Endodermal cell (in vitro differentiated cells): ENCODE measurements around the gene HAP1. TPM values are rescaled to one million over a fixed set of nuclear protein-coding genes. Genes with fewer than 3 reads are reported as not detected.

Experiments used
- DNase-seq: peaks from one replicate; pipeline ENCODE4 v3.0.0-alpha.2; 2017
- H3K27ac ChIP-seq: 2 replicates; pipeline ENCODE4 v1.5.1; 2013; ENCODE audit warnings: mild to moderate bottlenecking, low read depth, low read length, moderate library complexity
- H3K27me3 ChIP-seq: 2 replicates; pipeline ENCODE4 v1.6.1; 2013; ENCODE audit warnings: mild to moderate bottlenecking, low read length, moderate library complexity; ENCODE audit not compliant: insufficient read depth, control insufficient read depth, poor library complexity, severe bottlenecking
- H3K36me3 ChIP-seq: 2 replicates; pipeline ENCODE4 v1.7.0; 2013; ENCODE audit warnings: mild to moderate bottlenecking, low read length, moderate library complexity; ENCODE audit not compliant: control insufficient read depth, insufficient read depth
- H3K4me1 ChIP-seq: one replicate; pipeline ENCODE4 v1.7.0; 2013; ENCODE audit warnings: low read length; ENCODE audit not compliant: control insufficient read depth, insufficient read depth
- H3K4me3 ChIP-seq: 2 replicates; pipeline ENCODE4 v1.5.1; 2013; ENCODE audit warnings: mild to moderate bottlenecking, low read length, moderate library complexity
- H3K9ac ChIP-seq: 2 replicates; pipeline ENCODE4 v1.6.1; 2013; ENCODE audit warnings: mild to moderate bottlenecking, low read length, moderate library complexity; ENCODE audit not compliant: poor library complexity, severe bottlenecking; ENCODE audit errors: extremely low read depth
- H3K9me3 ChIP-seq: 2 replicates; pipeline ENCODE4 v1.6.1; 2013; ENCODE audit warnings: mild to moderate bottlenecking, low read length, moderate library complexity; ENCODE audit not compliant: control insufficient read depth
- H3K27ac Mint-ChIP-seq: 2 replicates; pipeline ENCODE4 v1.8.0; 2020; ENCODE audit warnings: mixed read lengths
- H3K27me3 Mint-ChIP-seq: 2 replicates; pipeline ENCODE4 v1.8.0; 2021; ENCODE audit warnings: mild to moderate bottlenecking, mixed read lengths; ENCODE audit not compliant: insufficient read depth
- H3K36me3 Mint-ChIP-seq: 2 replicates; pipeline ENCODE4 v1.8.0; 2020; ENCODE audit warnings: low read depth, mixed read lengths
- H3K4me1 Mint-ChIP-seq: 2 replicates; pipeline ENCODE4 v1.8.0; 2020; ENCODE audit warnings: mixed read lengths
- H3K4me3 Mint-ChIP-seq: 2 replicates; pipeline ENCODE4 v1.8.0; 2020; ENCODE audit warnings: mild to moderate bottlenecking, moderate library complexity, mixed read lengths
- H3K9me3 Mint-ChIP-seq: 2 replicates; pipeline ENCODE4 v1.8.0; 2020; ENCODE audit warnings: mild to moderate bottlenecking, mixed read lengths
- CTCF ChIP-seq: fragments of 200-600 bp; sonication (generic); conservative IDR thresholded peaks from 2 replicates; pipeline ENCODE4 v1.5.0; 2021; ENCODE audit warnings: antibody characterized with exemption, mild to moderate bottlenecking
- WGBS, 2 experiments: methylation state at CpG; one replicate each; pipeline versions ENCODE4 v1.1.5 to v1.1.7; 2013; ENCODE audit warnings: missing lambda C conversion rate in 2 of 2, mixed read lengths in 1 of 2; ENCODE audit not compliant: insufficient coverage in 1 of 2, insufficient read length in 1 of 2; 5-methylcytosine and 5-hydroxymethylcytosine counted together
- total RNA-seq, 2 donors: library from RNA; stranded (reverse); fragmentation: NEBNext Ultra II Directional in 1 of 2; extraction: Animal tissue kit (Norgen Biotek cat#: 25700) in 1 of 2; gene quantifications; 2 replicates in 1 of 2; 3 replicates in 1 of 2; pipeline ENCODE4 v1.2.1, GENCODE V29; 2021

HAP1 gene
- total RNA-seq, 2 donors from 2014 or later = 1.7 TPM

GRCh38 chr17:41735744-41736143 lies 1.3 kb upstream of the HAP1 start:
- Histone ChIP-seq H3K9ac (no peak overlapping the region), H3K27ac (no peak overlapping the region), H3K36me3 (no peaks in the 10 kb centered on the region), H3K27me3 (peaks cover 63% of the 10 kb centered on the region), H3K4me3 (no peak overlapping the region), H3K9me3 (no peaks in the 10 kb centered on the region), H3K4me1 (no peaks in the 10 kb centered on the region)
- peaks cover 9% of the 10 kb centered on the region for H3K4me1 Mint-ChIP-seq
- no peaks in the 10 kb centered on the region for H3K36me3 Mint-ChIP-seq
- no peak for DNase-seq
- no peaks in the 10 kb centered on the region for H3K9me3 Mint-ChIP-seq
- no peak overlapping the region for H3K27ac Mint-ChIP-seq
- H3K4me3 Mint-ChIP-seq = no peak overlapping the region
- 93 to 96% methylated on average over 4 of the region's 4 CpGs for WGBS, 2 experiments
- peaks cover 72% of the 10 kb centered on the region for H3K27me3 Mint-ChIP-seq
- no peak for TF ChIP-seq CTCF

- Mint-ChIP-seq H3K9me3 (no peaks in the 10 kb centered on the region), H3K27me3 (peaks cover 80% of the 10 kb centered on the region), H3K36me3 (no peaks in the 10 kb centered on the region), H3K4me3 (peak overlapping the region; percentile 56), H3K27ac (no peak overlapping the region), H3K4me1 (peaks cover 9% of the 10 kb centered on the region)
- Histone ChIP-seq H3K4me3 (peak overlapping the region; percentile 84), H3K27ac (no peak overlapping the region), H3K4me1 (no peaks in the 10 kb centered on the region), H3K36me3 (no peaks in the 10 kb centered on the region), H3K9ac (peak overlapping the region; percentile 69), H3K9me3 (no peaks in the 10 kb centered on the region), H3K27me3 (peaks cover 68% of the 10 kb centered on the region)
- DNase-seq = no peak
- TF ChIP-seq CTCF = no peak
- whole genome bisulfite sequencing, 2 experiments = 4 to 5% methylated on average over 21 to 23 of the region's 23 CpGs
These were observed 488 bp upstream of the HAP1 start for GRCh38 chr17:41734949-41735313.

GRCh38 chr17:41733348-41734138 lies 900 bp downstream of the HAP1 start:
- peak overlapping the region; percentile 84 for H3K4me3 ChIP-seq
- peak overlapping the region; percentile 56 for H3K4me3 Mint-ChIP-seq
- no peak overlapping the region for H3K27ac Mint-ChIP-seq
- no peaks in the 10 kb centered on the region for H3K9me3 ChIP-seq
- H3K4me1 ChIP-seq = no peaks in the 10 kb centered on the region
- H3K4me1 Mint-ChIP-seq = peaks cover 9% of the 10 kb centered on the region
- H3K27me3 ChIP-seq = peaks cover 68% of the 10 kb centered on the region
- no peaks in the 10 kb centered on the region for H3K9me3 Mint-ChIP-seq
- H3K27ac ChIP-seq = no peak overlapping the region
- WGBS, 2 experiments = 13 to 17% methylated on average over 10 to 34 of the region's 40 CpGs
- H3K27me3 Mint-ChIP-seq = peaks cover 80% of the 10 kb centered on the region
- H3K9ac ChIP-seq = no peak overlapping the region
- no peaks in the 10 kb centered on the region for H3K36me3 ChIP-seq
- no peaks in the 10 kb centered on the region for H3K36me3 Mint-ChIP-seq
- no peak for TF ChIP-seq CTCF
- DNase-seq = no peak
